Astrocyte of the spinal cord (primary cell): ENCODE measurements around the gene SYNC.
A peak's percentile ranks its signal among the peaks of the same experiment; 100 is the strongest.

Source experiments
- DNase-seq: peaks from one replicate; pipeline ENCODE4 v3.0.0; 2011; ENCODE audit warnings: low read depth, low spot score
- H3K4me3 ChIP-seq: 2 replicates; pipeline ENCODE4 v1.5.1; 2011; ENCODE audit warnings: low read depth, mild to moderate bottlenecking, low read length, moderate library complexity
- CTCF ChIP-seq: IDR thresholded peaks from 2 replicates; pipeline ENCODE4 v1.5.1; 2012; ENCODE audit warnings: low read depth, mild to moderate bottlenecking, low read length, inconsistent platforms
- in situ Hi-C: cut with HindIII; loops from 2 replicates; pipeline ENCODE4 v1.10.0; 2017; ENCODE audit warnings: low sequenced_read_pairs

The SYNC gene

GRCh38 chr1:32695098-32695904, 7.3 kb downstream of the SYNC start:
- in situ Hi-C loops = no loop called here
- peak; percentile 72 for DNase-seq
- H3K4me3 ChIP-seq = no peak overlapping the region
- no peak for TF ChIP-seq CTCF

GRCh38 chr1:32693455-32694174, 9.0 kb downstream of the SYNC start:
- no peak for DNase-seq
- TF ChIP-seq CTCF = no peak
- in situ Hi-C loops = no loop called here

GRCh38 chr1:32686387-32686786, 16.2 kb downstream of the SYNC start:
- in situ Hi-C loops = no loop called here
- no peak for DNase-seq
- no peak overlapping the region for H3K4me3 ChIP-seq
- no peak for TF ChIP-seq CTCF

More at GRCh38 chr1:32693455-32694174, 9.0 kb downstream of the SYNC start:
- H3K4me3 ChIP-seq = no peak overlapping the region

GRCh38 chr1:32685498-32685897, 17.1 kb downstream of the SYNC start:
- in situ Hi-C loops = no loop called here
- no peak for TF ChIP-seq CTCF
- H3K4me3 ChIP-seq = no peak overlapping the region
- DNase-seq = no peak

- no peak for TF ChIP-seq CTCF
- in situ Hi-C loops = no loop called here
Measured at GRCh38 chr1:32684167-32684811, 18.3 kb downstream of the SYNC start.

GRCh38 chr1:32683397-32683796, 19.2 kb downstream of the SYNC start:
- in situ Hi-C loops = no loop called here
- no peak for TF ChIP-seq CTCF
- no peak for DNase-seq
- H3K4me3 ChIP-seq = no peak overlapping the region

More at GRCh38 chr1:32684167-32684811, 18.3 kb downstream of the SYNC start:
- H3K4me3 ChIP-seq = no peak overlapping the region
- DNase-seq = peak; percentile 60
